Hematopoietic multipotent progenitor cell treated with erythropoietin and hydrocortisone succinate and interleukin-3 and kit ligand, for 4 days (in vitro differentiated cells): ENCODE measurements around the gene ZNF236.
"Not testable (repeated sequence)": the region's sequence is repeated elsewhere in the genome, so short reads cannot be mapped to it uniquely, and the experiment has no call there.

Source experiments
- DNase-seq: peaks from one replicate; pipeline ENCODE4 v3.0.0-alpha.2; 2015

Gene ZNF236

DNA sequence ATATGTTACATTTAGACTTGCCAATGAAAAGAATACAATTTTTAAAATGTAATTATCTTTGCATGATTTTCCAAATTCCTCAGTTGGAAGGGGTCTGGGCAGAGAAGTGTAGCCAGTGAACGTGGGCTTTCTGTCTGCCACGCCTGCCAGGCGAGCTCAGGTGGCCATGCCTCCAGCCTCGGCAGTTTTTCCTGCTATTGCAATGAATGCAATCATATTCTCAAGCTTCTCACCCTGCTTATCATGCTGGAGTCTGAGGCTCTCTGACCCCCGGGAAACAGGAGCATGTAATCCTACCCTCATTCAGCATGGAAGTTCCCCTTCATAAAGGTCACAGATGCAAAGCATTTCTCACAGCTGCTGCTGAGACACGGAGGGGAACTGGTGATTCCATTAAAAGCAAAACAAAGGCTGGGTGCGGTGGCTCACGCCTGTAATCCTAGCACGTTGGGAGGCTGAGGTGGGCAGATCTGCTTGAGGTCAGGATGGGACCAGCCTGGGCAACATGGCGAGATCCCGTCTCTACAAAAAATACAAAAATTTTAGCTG is 155.4 kb downstream of the ZNF236 start:
- no peak for DNase-seq

DNA sequence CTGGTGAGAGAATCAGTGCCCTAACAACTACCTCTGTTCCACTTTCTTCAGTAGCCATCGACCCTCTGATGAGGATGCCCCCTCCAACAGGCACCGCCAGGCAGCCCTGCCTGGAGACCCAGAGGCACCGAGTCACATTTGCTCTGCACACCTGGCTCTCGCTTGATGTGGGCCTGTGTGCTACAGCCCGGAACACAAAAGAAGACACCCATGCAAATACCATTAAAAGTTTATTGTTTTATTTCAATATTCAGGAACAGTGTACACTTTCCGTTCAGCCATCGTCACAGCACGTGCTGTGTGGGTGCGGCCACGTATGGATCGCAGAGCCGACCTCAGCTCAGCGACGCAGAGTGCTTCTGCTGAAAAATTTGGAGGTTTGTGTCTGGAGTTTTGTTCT is 156.3 kb downstream of the ZNF236 start:
- no peak for DNase-seq

DNA sequence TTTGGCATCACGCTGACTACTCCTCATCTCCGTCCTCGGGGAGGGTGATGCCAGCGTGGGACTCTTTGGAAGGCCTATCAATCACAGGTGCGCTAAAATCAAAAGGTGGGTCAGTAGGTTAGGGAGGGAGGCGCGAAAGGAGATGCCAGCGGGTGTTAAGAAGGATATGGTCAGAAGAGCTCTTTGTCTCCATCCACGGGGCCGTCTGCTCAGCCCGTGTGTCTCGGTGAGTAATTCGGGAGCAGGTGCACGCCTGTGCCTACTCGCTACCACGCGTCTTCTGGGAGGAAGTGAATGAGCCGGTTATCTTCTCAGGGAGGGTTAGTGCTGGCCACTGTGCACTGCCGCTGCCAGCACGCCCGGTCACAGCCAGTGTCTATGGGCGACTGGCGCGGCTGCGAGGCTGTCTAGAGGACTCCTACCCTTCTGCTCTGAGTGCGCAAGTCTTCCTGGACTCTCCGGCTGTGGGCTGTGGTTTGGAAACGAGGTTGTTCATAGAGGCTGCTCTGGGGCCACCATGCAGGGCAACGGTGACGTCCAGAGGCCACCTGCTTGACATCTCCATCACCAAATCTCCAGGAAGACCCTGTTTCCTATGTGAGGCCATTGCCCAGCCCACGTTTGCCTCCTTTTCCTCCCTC is 156.9 kb downstream of the ZNF236 start:
- no peak for DNase-seq

DNA sequence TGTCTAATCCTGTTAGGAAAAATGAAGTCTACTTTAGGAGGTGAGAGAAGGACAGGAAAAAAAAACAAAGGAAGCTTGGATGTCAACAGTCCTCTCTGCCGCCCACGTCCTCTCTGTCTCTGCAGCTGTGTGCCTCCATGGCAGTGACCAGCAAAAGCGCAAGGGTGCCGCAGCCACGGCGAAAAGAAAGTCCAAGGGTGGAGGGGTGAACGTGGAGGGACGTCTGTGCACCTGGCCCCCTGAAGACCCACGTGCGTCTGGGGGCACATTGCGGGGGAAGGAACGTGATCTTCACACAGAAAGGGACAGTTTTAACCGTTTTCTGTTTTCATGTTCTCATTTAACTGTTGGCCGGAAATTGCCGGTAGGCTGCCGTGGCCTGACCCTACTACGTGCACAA is 157.5 kb downstream of the ZNF236 start:
- DNase-seq = no peak

DNA sequence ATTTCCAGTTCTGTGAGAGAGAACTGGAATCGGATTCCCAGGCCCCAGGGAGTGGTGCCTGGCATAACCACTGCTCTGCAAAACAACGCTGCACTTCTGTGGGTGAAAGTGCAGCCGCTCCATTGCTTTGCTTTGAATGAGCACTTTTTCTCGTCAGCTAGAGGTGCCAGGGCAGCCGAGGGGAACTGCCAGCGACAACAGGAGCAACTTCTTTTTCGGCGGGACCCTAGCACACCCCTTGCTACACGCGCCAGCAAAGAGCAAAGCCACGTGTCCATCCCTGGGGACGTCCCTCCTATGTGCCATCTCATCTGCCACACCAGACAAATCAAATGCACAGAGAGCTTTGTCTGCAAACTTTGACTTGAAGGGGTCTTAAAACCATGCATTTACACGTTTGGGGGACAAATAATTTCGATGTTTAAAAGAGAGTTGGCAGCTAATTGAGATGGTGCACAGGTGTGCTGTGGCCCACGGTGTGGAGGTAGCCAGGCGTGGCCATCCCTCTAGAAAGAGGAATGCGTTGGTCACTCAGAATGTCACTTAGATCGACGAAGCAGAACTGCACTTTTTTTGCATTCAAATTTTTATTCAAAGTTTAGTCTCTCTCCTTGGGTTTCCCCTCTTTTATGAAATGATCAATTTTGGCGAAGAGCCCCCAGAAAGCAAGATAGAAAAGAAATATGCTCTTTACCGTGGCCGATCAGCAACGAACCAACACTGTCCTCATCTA is 158.5 kb downstream of the ZNF236 start:
- no peak for DNase-seq

DNA sequence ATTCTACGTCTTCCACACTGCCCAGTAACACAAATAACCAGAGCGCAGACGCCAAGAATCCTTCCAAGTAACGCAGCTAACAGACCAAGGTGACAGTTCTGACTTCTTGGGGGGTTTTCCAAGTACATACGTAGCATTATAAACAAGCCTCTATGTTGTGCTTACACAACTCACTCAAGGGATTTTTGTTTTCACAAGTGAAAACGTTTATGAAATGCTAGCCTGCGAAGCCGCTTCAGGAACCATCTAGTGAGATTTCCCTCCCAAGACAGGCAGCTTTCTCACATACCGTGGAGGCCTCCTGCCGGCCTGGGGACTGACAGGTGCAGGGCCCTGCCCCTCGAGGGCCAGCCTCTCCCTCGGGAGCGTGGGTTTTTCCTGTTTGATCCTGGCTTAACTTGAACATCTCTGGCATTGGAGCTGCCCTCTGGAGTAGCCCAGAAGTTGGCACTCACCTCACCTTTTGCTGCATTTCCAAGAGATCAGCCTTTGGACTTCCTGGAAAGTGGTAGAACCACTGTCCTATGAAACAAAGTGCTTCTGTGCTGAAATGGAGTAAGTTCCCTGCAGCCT is 159.1 kb downstream of the ZNF236 start:
- DNase-seq = no peak

DNA sequence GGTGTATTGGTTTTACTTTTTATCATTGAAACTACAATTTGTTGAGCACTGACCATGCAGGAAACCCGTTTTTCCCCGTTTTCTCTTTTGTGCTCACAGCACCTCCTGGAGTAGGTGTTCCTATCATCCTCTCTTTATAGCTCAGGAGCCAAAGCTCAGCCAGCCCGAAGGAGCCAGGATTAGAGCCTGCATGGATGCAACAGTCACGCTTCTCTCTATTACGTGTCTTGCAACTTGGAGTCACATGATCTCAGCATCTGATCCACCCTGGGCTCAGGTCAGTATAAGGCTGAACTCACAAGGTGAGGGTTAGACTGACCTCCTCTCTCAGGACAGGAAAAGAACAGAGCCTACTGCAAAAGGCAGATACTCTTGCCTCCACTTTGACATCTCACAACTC is 159.7 kb downstream of the ZNF236 start:
- DNase-seq = no peak

DNA sequence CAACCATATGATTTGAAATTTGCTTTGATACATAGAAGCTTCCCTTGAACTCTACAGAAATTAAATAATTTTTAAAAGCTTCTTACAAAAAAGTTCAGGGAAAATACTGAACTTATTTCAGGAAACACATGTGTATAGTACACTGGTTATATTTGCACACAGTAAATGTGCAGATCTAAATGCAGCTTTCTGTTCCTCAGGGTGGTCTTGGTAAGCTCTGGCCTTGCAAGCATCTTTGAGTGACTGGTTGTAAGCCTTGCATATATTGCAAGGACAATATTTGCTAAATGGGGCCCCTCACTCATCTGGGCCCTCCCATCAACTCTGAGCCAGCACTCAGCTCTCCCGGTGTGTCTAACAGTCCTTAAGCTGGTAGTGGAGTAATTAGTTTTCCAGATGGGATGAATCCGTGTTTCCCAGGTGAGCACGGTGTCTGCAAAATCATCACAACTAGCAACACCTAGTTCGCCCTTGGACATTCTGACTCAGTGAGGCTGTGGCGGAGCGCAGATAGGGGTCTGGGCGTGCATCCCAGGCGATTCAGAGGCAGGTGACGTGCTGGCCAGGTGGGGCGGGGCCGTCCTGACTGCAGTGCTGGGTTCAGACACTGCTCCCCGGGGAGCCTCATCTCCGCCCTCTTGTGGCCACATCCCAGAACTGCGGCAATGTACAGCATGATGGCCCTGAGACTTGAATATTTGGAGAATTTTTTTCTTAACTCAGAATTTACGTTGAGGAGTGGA is 160.7 kb downstream of the ZNF236 start:
- peak; percentile 90 for DNase-seq

DNA sequence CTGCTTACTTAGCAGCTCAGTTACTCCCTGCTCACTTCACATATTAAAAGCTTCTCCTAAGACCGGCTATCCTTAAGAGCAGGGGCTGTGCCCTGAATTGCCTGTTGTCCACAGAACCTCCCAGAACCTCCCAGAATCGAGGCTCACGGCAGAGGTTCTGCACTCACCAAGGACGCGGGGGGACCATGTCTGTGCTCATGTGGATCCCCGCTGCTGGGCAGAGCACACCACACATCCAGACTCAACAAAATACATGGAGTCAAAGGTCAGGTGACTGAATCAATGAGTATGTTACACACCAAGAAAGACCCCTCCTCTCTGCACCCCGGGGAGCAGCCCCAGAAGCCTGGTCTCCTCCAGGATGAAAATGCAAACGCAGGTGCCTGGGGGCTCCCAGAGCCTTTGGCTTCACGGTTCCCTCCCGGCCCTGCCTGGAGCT is 161.3 kb downstream of the ZNF236 start:
- DNase-seq = no peak

DNA sequence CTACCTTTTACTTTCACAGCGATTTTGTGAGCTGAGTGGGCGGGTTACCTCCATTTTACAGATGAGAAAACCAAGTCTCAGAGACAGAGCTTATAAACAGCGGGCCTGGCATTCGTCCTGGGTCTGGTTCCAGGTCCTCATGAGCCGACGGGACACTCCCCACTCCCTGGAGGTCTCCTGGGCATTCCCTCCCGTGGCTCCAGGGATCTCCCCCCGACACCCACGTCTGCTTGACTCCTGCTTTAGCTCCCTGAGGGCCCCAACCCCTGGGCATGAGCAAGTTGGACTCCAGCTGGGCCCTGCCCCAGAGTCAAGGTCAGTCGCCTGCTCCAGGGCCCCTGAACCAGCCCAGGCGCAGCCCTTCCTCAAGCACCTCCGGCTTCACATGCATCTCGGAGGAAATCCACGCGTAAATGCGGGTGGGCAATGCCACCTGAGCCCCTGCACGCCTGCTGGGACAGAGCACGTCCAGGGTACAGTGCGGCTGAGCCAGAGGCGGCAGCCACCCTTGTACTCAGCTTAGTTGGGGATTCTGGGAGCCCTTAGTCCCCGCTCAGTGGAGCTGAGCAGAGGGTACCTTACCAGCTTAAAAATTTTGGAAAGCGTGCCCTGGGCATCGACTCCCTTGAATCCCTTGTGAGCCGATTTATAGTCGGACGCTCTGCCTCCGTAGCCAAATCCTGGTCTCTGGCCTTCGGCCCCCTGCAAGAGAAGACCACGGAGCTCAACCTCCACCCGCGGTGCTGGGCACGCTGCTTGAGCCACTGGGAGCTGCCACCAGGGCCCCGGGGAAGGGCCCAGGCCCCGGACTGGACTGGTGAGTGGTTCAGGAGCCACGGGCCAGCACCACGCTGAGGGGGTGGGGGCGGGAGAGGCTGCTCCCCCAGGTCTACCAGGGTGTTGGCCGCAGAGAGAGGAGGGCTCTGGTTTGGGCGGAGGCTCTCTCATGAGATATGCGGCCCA is 162.1 kb downstream of the ZNF236 start:
- DNase-seq = no peak

DNA sequence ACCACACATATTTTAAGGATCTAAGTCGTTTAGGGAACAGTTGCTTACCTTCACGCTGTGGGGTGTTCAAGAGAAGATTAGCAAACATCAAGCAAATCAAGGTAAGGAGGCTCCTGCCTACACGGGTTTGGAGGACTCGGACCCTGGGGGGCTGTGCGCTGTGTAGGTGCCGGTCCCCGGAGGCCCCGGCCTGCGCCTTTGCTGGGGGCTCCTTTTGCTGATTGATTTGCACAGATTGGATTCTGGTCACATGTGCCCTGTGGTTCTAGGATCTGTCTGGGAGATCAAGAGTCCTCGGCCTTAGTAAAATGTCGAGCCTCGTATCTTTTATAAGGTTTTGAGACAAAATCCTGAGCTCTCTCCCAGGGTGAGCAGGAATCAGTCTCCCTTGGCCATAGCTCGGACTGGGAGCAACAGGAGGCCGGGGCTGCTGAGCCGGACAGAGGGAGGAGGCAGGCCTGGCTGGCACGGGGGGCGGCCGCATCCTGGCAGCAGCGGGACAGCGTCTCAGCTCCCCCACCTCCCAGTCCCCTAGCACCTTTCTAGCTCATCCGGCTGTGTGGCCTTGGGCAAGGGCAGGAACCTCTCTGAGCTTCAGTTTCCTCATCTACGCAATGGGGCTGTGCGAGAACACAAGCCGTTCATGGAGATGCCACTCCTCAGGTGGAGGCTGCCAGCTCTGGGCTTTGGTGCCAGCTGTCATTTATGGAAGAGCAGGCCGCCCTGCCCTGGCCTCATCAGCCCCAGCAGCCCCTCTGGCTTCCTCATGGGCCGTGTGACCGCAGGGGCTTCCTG is 163.0 kb downstream of the ZNF236 start:
- DNase-seq = no peak

DNA sequence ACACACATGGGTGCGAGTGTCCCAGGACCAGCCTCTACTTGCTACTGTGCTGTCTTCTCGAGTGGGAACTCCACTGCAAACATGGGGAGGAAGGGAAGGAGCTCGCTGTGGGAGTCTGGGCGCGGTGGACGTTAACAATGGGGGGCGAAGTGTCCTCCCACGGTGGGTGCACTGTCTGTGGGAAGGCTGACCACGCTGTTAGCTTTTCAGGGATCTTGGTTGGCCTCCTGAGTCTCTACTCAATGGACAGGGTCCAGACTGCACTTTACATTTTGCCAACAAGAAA is 163.5 kb downstream of the ZNF236 start:
- DNase-seq = no peak

DNA sequence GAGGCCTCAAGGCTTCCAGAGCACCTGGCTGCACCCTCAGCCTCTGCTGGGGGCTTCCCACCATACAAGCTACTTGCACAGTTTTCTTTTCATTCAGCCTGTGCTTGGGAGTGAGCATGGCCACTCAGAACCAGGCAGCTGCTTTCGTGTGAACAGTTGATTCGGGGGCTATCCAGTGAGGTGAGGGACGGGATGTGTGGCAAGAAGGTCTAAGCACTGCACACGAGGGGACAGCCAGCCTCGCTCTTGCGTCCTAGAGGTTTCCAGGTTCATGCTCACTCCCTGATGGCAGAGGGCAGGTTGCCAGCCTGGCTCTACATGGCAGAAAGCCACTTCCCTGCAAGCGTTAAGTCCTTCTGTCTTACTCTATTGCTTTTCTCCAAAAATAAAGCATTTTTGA is 164.0 kb downstream of the ZNF236 start:
- DNase-seq = no peak

DNA sequence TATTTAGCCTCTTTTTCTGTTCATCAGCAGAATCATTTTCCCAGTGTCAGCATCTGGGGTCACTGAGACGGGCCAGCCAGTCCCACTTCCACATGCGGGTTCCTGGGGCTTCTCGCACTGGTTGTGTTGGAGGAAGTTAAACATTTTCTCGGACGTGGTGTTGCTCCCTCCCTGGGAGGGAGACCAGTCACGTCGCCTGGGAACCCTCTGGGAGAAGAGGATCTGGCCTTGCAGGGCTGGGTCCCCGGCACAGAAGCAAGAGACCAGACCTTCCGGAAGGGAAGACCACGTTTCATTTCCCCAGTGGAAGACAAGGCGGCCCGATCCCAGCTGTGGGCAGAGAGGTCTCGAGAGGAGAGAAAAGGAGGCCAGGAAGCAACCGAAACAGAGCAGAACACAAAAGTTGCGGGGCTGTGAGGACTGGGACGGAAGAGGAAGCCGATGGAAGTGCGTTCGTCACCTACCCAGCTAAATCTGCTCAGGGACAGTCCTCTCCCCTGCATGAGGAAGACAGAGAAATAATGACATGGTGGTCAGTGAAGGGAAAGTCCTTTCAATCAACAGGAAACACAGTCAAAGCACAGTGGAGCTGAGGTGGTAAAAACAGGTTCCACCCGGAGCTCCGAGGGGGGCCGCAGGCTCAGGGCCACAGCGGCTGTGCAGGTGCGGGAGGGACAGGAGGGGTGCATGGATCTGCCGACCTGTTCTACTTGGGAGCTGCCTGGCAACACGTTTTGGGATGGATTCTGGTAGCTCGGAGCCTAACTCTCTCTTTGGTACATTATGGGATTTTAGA is 165.9 kb downstream of the ZNF236 start:
- no peak for DNase-seq

DNA sequence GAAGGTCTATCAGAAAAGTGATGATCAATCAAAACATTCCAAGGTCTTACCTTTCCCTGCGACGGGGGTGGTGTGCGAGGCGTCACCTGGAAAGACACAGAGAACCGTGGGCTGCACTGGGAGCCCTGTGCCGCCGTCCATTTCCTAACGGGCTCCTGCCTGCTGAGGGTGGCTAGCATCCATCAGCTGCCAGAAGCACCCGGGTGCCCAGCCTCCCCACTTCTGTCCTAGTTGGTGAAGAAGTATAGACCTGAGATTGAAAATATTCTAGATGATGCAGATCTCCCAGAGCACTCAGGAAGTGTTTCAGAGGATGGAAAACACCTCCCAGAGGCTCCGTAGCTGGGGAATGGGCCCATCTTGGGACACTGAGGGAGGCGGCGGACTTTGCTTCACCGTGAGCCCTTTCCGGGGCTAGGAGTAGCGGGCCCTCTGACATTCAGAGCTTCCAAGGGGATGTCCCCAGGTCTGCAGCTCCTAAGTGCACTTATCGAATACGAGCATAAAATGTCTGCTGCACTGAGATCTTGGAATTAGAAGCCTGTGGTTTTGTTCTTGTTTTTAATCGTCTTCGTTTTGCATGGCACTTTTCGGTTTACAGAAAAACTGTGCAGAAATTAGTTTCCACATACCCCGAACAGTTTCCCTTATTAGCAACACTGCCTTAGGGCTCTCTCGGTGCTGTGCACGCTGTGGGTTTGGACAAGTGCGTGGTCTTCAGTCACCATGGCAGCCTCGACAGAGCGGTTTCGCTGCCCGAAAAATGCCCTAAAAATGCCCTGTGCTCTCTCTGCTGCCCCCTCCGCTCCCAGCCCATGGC is 166.7 kb downstream of the ZNF236 start:
- DNase-seq = no peak

DNA sequence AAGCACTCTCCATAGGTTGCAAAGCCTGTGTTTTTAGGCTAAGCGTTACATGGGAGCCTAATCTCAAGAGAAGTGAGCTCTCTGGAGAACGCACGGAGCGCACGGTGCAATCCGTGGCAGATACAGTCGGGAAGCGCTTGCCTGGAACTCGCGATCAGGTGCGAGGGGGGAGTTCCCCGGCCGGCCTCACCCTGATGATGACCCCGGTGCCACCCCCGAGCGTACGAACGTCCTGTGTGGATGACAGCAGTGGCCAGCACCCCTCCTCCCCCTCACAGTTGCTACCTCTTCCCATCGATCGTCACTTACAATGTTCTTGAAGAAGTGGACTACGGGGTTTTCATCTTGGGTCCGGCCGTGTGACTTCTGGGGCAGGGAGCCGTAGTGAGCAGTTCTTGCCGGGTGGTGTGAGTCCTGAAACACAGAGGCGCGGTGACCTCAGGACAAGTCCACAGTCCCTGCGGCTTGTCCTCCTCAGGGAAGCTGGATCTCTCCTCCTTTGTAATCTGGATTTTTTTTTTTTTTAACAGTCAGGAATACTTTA is 167.4 kb downstream of the ZNF236 start:
- no peak for DNase-seq

DNA sequence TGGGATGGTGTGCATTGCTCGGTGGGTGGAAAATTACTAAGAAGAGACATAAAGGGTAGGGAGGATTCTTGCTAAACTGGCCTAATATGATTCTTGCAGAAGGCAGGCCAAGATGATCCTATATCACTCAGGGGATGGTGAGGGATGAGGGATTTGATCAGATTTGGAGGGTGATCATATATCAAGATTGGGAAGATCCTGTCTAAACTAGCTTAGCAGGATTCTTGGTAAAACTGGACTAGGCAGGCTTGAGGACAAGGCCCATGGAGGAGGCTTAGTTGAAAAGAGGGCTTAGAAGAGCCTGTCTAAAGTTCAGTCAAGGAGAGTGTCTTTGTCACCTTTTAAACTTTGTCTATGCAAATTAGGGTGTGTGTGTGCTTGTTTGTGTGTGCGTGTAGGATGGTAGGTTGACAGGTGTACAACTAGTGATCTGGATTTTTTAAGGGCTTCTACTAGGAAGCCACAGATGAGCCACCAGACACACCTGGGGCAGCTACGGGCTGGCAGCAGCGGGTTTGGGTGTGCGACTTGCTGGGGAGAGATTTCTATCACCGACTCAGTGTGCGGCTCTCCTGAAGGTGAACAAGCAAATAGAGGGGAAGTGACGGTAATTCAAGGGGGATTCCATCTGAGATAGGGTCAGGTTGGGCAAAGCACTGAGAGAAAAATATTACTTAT is 168.1 kb downstream of the ZNF236 start:
- not testable (repeated sequence) for DNase-seq

DNA sequence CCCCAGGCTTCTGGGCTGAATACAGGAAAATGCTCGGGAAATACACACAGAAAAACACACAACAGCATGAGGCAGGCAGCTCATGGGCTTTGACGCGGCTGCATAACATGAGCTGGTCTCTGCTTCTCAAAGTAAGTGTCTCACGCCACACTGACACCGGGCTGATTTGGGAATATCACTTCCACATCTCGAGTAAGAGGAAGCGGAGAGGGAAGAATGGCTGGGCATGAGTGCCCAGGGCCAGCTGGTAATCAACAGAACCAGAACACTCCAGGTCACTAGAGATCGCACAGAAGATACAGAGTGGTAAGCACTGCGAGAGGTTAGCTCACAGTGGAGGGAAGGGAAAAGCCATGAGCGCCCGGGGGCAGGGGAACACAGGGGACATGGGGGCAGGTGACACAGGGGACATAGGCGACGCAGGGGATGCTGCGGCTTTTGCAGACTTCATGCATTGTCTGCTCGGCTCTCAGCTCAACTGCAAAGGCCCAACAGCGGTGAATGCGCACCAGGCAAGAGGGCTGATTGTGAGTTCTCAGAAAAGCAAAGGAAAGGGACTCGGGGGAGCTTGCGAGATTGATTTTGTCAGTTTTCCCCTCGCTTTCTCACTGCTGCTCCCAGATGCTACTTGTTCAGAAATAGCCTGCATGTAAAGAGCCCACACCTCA is 168.8 kb downstream of the ZNF236 start:
- DNase-seq = no peak
